Amniotic stem cell (primary cell): ENCODE measurements around the gene OSBPL2.

ENCODE experiments used
- DNase-seq: peaks from one replicate; lab custom pipeline; 2025; lab: John Stamatoyannopoulos, UW

The OSBPL2 gene

GRCh38 chr20:62285151-62285550 lies 46.8 kb downstream of the OSBPL2 start:
- no peak for DNase-seq

- no peak for DNase-seq
These were observed 47.4 kb downstream of the OSBPL2 start for GRCh38 chr20:62285722-62286121.

GRCh38 chr20:62286493-62287064 lies 48.3 kb downstream of the OSBPL2 start:
- DNase-seq = no peak

GRCh38 chr20:62287129-62287528 lies 48.8 kb downstream of the OSBPL2 start:
- no peak for DNase-seq

GRCh38 chr20:62287759-62288534 lies 49.6 kb downstream of the OSBPL2 start:
- DNase-seq = no peak

GRCh38 chr20:62288535-62289105 lies 50.3 kb downstream of the OSBPL2 start:
- no peak for DNase-seq

GRCh38 chr20:62289131-62289530 lies 50.8 kb downstream of the OSBPL2 start:
- no peak for DNase-seq

GRCh38 chr20:62289898-62290297 lies 51.6 kb downstream of the OSBPL2 start:
- DNase-seq = no peak

- no peak for DNase-seq
These were observed 53.1 kb downstream of the OSBPL2 start for GRCh38 chr20:62291251-62292066.

- DNase-seq = no peak
These were observed 53.8 kb downstream of the OSBPL2 start for GRCh38 chr20:62292108-62292507.

- DNase-seq = no peak
These were observed 54.9 kb downstream of the OSBPL2 start for GRCh38 chr20:62293111-62293784.

GRCh38 chr20:62293946-62294345 lies 55.6 kb downstream of the OSBPL2 start:
- no peak for DNase-seq

- DNase-seq = no peak
These were observed 56.2 kb downstream of the OSBPL2 start for GRCh38 chr20:62294516-62294915.

- no peak for DNase-seq
These were observed 58.6 kb downstream of the OSBPL2 start for GRCh38 chr20:62296724-62297448.

- no peak for DNase-seq
These were observed 59.3 kb downstream of the OSBPL2 start for GRCh38 chr20:62297449-62298227.

- no peak for DNase-seq
These were observed 60.4 kb downstream of the OSBPL2 start for GRCh38 chr20:62298577-62299249.

- no peak for DNase-seq
These were observed 61.4 kb downstream of the OSBPL2 start for GRCh38 chr20:62299666-62300236.

GRCh38 chr20:62300319-62300718 lies 62.0 kb downstream of the OSBPL2 start:
- no peak for DNase-seq

- no peak for DNase-seq
These were observed 62.9 kb downstream of the OSBPL2 start for GRCh38 chr20:62301111-62301668.
